SHP77 treated with DMSO at 0.1 percent for 48 hours (cell line): ENCODE results near the gene C13orf46.
"Not testable (repeated sequence)": the region's sequence is repeated elsewhere in the genome, so short reads cannot be mapped to it uniquely, and the experiment has no call there.

Source experiments
- DNase-seq: peaks from one replicate; lab custom pipeline; 2025; lab: John Stamatoyannopoulos, UW

The C13orf46 gene

GRCh38 chr13:113923376-113924063, 50.4 kb downstream of the C13orf46 start:
- DNase-seq, result no peak

- DNase-seq, result no peak
These were observed 51.3 kb downstream of the C13orf46 start for GRCh38 chr13:113922412-113923118.

DNA sequence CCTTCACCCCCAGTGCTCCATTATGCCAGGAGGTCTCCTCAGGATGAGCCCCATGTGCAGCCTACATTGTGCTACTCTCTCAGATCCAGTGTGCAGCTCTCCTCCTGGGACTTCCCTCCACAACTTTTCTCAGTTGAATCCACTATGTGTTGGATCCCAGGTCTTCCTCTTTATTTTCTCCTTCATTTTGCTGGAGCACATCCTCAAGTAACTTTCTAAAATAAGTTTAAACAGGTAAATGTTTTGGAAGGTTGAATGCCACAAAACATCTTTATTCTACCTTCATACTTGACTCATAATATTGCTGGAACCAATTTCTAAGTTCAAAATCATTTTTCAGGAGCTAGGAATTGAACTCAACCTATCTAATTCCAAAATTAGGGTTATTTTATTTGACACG, 52.1 kb downstream of the C13orf46 start:
- DNase-seq, result no peak

GRCh38 chr13:113920606-113921286, 53.1 kb downstream of the C13orf46 start:
- DNase-seq, result no peak

GRCh38 chr13:113919761-113920559, 53.9 kb downstream of the C13orf46 start:
- no peak for DNase-seq

DNA sequence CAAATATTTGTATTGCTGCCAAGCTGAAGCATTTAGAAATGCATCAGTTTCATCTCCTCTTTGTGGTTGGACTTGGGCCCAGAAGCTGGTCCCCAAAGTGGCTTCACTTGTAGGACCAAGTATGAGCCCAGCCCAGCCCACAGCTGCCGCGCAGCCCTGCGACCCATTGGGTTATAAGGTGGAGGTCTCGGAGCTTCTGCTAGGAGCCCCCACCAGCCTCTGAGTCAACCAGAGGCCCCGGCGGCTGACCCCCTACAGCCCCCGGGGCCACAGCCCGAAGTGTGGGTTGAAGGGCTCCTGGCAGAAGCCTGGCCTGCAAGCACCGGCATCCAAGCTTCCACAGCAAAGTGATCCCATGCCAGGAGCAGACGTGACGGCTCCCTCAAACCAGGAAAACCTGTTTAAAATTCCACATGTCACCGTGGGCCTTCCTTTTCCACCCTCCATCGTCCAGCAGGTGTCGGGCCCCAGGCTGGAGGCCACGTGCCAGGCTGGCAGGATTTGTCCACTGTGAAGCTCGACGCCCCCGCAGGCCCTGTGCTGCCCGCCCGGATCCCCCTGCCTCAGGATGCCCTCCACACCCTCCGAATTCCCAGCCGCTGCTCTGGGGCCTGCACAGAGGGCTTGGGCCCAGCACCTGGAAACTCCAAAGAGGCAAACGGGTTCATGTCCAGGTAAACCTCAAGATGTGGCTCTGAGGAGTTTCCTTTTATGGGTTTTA, 54.7 kb downstream of the C13orf46 start:
- DNase-seq, result no peak

DNA sequence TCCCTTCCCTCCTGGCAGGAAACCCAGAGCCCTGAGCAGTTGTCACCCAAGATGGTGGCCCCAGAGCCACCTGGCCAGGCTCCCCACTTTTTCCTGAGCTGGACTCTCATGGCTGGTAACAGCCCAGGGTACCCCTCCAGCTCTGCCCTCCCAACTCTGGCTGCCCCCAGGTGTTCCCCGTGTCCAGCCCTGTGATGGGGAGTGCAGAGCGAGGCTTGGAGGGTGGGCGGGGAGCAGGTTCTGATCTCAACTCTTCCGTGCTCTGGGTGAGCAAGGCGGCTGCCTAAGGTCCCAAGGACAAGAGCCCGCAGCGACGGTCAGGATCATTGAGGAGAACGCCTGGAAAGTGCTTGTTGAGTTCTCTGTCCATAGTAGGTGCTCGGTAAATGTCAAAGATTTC, 55.3 kb downstream of the C13orf46 start:
- no peak for DNase-seq

- no peak for DNase-seq
These were observed 56.1 kb downstream of the C13orf46 start for GRCh38 chr13:113917594-113918371.

- no peak for DNase-seq
These were observed 56.8 kb downstream of the C13orf46 start for GRCh38 chr13:113917096-113917495.

GRCh38 chr13:113916330-113916815, 57.5 kb downstream of the C13orf46 start:
- DNase-seq, result no peak

GRCh38 chr13:113915786-113916329, 58.0 kb downstream of the C13orf46 start:
- DNase-seq, result no peak

DNA sequence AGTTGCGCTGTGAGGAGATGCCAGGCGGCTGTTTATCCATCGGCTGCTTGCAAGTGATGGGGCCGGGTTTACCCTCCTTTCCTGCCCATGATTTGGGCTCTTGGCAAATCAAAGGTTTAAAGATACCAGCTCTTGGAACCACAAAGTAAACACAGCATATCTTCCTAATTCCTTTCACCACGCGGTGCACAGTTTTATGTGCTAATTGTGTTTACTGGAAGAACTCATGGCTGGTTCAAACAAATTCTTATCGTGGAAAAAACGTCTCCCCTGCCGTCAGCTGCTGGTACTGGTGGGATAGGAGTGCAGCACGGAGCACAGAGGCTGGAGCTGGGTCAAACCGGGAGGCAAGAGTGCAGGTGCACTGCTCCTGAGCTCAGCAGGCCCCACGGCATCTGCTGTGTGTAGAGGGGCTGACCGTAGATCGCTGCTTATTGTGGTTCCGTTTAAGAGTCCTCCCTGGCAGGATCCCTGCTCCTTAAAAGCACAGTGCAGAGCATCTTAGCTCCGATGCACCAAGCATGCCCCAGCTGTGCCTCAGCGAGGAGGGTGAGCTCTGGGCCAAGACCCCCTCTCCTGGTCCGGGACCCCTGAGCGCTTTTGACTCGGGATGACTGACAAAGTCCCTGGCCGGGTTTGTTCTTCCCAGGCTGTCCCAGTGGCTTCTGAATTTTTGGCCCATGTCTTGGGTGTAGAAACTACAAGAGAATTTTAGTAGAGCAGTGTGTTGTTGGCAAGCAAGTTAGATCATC, 58.7 kb downstream of the C13orf46 start:
- peak; percentile 50 for DNase-seq

GRCh38 chr13:113914333-113915011, 59.4 kb downstream of the C13orf46 start:
- DNase-seq, result no peak

DNA sequence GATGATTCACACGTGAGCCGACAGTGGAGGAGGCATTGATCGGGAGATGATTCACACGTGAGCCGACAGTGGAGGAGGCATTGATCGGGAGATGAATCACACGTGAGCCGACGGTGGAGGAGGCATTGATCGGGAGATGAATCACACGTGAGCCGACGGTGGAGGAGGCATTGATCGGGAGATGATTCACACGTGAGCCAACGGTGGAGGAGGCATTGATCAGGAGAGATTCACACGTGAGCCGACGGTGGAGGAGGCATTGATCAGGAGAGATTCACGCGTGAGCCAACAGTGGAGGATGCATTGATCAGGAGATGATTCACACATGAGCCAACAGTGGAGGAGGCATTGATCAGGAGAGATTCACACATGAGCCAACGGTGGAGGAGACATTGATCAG, 60.0 kb downstream of the C13orf46 start:
- DNase-seq, result not testable (repeated sequence)

DNA sequence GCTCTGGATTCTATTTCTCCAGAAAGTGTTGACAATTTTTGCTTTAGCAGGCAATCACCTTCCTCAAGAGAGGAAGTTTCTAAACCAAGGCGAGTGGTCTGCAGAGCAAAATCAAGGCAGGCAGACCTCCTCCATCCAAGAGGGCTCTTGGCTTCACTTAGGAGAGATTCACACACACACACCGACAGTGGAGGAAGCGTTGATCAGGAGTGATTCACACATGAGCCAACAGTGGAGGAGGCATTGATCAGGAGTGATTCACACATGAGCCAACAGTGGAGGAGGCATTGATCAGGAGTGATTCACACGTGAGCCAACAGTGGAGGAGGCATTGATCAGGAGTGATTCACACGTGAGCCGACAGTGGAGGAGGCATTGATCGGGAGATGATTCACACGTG, 60.5 kb downstream of the C13orf46 start:
- DNase-seq, result not testable (repeated sequence)

DNA sequence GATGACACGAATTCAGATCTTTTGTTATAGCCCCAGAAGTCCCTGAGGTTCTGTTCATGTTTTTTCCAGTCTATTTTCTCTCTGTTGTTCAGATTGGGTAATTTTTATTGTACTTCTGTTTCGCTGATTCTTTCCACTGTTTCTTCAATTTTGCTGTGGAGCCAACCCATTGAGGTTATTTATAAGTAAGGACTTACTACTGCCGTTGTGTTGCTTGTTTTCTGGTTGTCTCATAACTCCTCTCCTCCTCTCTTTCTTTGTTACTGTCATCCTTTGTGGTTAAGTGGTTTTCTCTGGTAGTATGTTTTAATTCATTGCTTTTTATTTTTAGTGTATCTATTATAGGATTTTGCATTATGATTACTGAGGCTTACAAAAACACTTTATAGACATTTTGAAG, 61.3 kb downstream of the C13orf46 start:
- no peak for DNase-seq

GRCh38 chr13:113907635-113908617, 66.0 kb downstream of the C13orf46 start:
- DNase-seq, result peak; percentile 95

- peak; percentile 30 for DNase-seq
These were observed 67.3 kb downstream of the C13orf46 start for GRCh38 chr13:113906571-113906970.
